GM06990 (cell line): ENCODE data around the gene RTF2.

Experiments
- DNase-seq: peaks from one replicate; pipeline ENCODE4 v3.0.0-alpha.2; 2011; ENCODE audit not compliant: insufficient read length; ENCODE audit errors: extremely low read depth
- H3K27me3 ChIP-seq: replicated peaks from 2 replicates; pipeline ENCODE4 v1.6.0; 2011; ENCODE audit warnings: low read length; ENCODE audit not compliant: control insufficient read depth, insufficient read depth
- H3K36me3 ChIP-seq: 2 replicates; pipeline ENCODE4 v1.5.1; 2011; ENCODE audit warnings: low read length; ENCODE audit not compliant: control insufficient read depth, insufficient read depth
- H3K4me3 ChIP-seq: replicated peaks from 2 replicates; pipeline ENCODE4 v1.5.1; 2011; ENCODE audit warnings: low read depth, mild to moderate bottlenecking, control low read depth, low read length
- TF ChIP-seq, protein P1 (sequence below): IDR thresholded peaks from 2 replicates; pipeline ENCODE4 v1.5.1; 2011; ENCODE audit warnings: low read length, control low read depth, mild to moderate bottlenecking, inconsistent platforms; ENCODE audit not compliant: insufficient read depth, poor library complexity, severe bottlenecking

The RTF2 gene

DNA sequence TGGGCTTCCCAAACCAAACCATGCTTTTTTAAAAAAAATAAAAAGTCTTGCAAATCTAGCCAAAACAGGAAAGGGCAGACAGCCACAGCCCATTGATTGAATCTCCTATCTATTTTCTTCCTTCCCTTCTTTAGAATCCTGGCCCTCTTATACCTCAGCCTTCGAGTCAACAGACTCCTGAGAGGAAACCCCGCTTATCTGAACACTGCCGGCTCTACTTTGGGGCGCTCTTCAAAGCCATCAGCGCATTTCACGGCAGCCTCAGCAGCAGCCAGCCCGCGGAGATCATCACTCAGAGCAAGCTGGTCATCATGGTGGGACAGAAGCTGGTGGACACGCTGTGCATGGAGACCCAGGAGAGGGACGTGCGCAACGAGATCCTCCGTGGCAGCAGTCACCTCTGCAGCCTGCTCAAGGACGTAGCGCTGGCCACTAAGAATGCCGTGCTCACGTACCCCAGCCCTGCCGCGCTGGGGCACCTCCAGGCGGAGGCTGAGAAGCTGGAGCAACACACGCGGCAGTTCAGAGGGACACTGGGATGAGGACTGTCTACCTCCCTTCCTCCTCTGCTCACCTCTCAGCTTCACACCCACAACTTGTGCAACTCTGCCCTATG lies 10.1 kb upstream of the RTF2 start:
- TF ChIP-seq, protein P1, sequence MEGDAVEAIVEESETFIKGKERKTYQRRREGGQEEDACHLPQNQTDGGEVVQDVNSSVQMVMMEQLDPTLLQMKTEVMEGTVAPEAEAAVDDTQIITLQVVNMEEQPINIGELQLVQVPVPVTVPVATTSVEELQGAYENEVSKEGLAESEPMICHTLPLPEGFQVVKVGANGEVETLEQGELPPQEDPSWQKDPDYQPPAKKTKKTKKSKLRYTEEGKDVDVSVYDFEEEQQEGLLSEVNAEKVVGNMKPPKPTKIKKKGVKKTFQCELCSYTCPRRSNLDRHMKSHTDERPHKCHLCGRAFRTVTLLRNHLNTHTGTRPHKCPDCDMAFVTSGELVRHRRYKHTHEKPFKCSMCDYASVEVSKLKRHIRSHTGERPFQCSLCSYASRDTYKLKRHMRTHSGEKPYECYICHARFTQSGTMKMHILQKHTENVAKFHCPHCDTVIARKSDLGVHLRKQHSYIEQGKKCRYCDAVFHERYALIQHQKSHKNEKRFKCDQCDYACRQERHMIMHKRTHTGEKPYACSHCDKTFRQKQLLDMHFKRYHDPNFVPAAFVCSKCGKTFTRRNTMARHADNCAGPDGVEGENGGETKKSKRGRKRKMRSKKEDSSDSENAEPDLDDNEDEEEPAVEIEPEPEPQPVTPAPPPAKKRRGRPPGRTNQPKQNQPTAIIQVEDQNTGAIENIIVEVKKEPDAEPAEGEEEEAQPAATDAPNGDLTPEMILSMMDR: no peak
- DNase-seq: no peak
- Histone ChIP-seq H3K4me3 (no peak overlapping the region), H3K27me3 (no peaks in the 10 kb centered on the region), H3K36me3 (no peaks in the 10 kb centered on the region)

DNA sequence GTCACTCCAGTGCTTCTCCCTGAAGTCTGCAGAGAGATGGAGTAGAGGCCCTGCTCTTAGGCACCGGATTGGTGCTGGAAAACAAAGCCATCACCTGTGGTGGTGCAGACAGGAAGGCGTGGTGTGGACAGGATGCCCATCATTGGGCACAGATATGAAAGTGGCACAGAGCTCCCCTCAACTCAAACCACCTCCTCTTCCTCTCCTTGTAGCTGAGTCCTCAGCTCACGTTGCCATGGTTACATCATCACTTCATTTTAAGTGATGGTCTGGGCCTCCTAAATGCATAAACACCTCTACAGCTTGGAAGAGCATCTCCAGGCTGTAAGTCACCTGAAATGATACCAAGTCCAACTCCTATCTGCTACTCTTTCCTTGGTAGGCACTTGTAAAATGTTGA lies 8.0 kb upstream of the RTF2 start:
- H3K4me3 ChIP-seq: no peak overlapping the region
- TF ChIP-seq, protein P1: no peak
- H3K36me3 ChIP-seq: no peaks in the 10 kb centered on the region
- DNase-seq: no peak
- H3K27me3 ChIP-seq: no peaks in the 10 kb centered on the region

DNA sequence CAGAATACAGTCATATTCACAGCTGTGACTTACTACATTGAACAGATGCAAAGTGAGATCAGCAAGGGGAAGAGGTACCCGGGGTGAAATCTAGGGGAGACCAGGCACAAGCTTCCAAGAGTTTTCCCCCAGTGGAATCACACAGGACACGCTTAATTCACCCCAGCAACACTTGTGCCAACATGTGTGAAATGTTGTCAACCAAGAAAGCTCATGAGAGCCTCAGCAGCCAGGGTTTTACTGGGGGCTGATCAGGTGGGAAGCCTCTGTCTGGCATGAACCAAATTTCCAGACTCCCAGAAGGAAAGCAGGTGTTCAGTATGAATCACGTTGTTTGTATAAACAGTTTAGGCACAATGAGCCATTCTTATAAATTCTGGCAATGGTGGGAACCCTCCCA lies 6.9 kb upstream of the RTF2 start:
- no peak overlapping the region for H3K4me3 ChIP-seq
- TF ChIP-seq, protein P1: no peak
- DNase-seq: no peak
- H3K36me3 ChIP-seq: no peaks in the 10 kb centered on the region
- H3K27me3 ChIP-seq: no peaks in the 10 kb centered on the region

- no peak overlapping the region for H3K4me3 ChIP-seq
- DNase-seq: no peak
- no peaks in the 10 kb centered on the region for H3K36me3 ChIP-seq
- TF ChIP-seq, protein P1: no peak
- H3K27me3 ChIP-seq: no peaks in the 10 kb centered on the region
Measured at GRCh38 chr20:56463428-56463827, 5.0 kb upstream of the RTF2 start.

- DNase-seq: no peak
- Histone ChIP-seq H3K27me3 (no peaks in the 10 kb centered on the region), H3K36me3 (no peaks in the 10 kb centered on the region), H3K4me3 (no peak overlapping the region)
- TF ChIP-seq, protein P1: no peak
Measured at GRCh38 chr20:56465997-56466396, 2.4 kb upstream of the RTF2 start.

- H3K4me3 ChIP-seq: peak overlapping the region; percentile 96
- DNase-seq: no peak
- no peaks in the 10 kb centered on the region; the same call in 1 of the 2 replicates for H3K36me3 ChIP-seq
- TF ChIP-seq, protein P1: no peak
- no peaks in the 10 kb centered on the region for H3K27me3 ChIP-seq
Measured at GRCh38 chr20:56467968-56468315, 485 bp upstream of the RTF2 start.
